Esophagus (tissue), 2 donors: ENCODE measurements around the gene KHDC1L. TPM values are rescaled to one million over a fixed set of nuclear protein-coding genes. Genes with fewer than 3 reads are reported as not detected.
"Not testable (repeated sequence)": the region's sequence is repeated elsewhere in the genome, so short reads cannot be mapped to it uniquely, and the experiment has no call there.

Experiments
- H3K27ac ChIP-seq, 2 donors: one replicate each; pipeline ENCODE4 v1.5.1; 2013; ENCODE audit warnings: low read depth in 2 of 2, mild to moderate bottlenecking in 2 of 2, inconsistent platforms in 1 of 2, low read length in 1 of 2, moderate library complexity in 1 of 2
- H3K27me3 ChIP-seq, 2 donors: one replicate each; pipeline ENCODE4 v1.6.1; 2013; ENCODE audit warnings: low read length in 2 of 2, control low read depth in 1 of 2, mild to moderate bottlenecking in 1 of 2; ENCODE audit not compliant: insufficient read depth in 2 of 2, control insufficient read depth in 1 of 2
- H3K36me3 ChIP-seq, 2 donors: one replicate each; pipeline ENCODE4 v1.6.1; 2013; ENCODE audit warnings: low read length in 1 of 2; ENCODE audit not compliant: control insufficient read depth in 2 of 2, insufficient read depth in 2 of 2
- H3K4me1 ChIP-seq, 2 donors: one replicate each; pipeline ENCODE4 v1.6.1; 2013; ENCODE audit warnings: low read length in 1 of 2; ENCODE audit not compliant: control insufficient read depth in 2 of 2, insufficient read depth in 2 of 2
- H3K4me3 ChIP-seq, 2 donors: one replicate each; pipeline ENCODE4 v1.5.1; 2013; ENCODE audit warnings: low read length in 2 of 2, mild to moderate bottlenecking in 2 of 2, low read depth in 1 of 2, moderate library complexity in 1 of 2
- H3K9me3 ChIP-seq, 2 donors: one replicate each; pipeline ENCODE4 v1.6.1; 2013; ENCODE audit warnings: mild to moderate bottlenecking in 2 of 2, low read depth in 1 of 2, low read length in 1 of 2, moderate library complexity in 1 of 2; ENCODE audit not compliant: control insufficient read depth in 2 of 2, insufficient read depth in 1 of 2
- WGBS, 2 donors: extraction: QIAGEN DNeasy Blood & Tissue Kit; methylation state at CpG; one replicate each; pipeline ENCODE4 v1.1.7; 2013; 5-methylcytosine and 5-hydroxymethylcytosine counted together
- polyA plus RNA-seq, 2 donors: library from polyadenylated mRNA; stranded (reverse); fragments of 200-250 nt; gene quantifications; one replicate each; pipeline ENCODE4 v1.2.3, GENCODE V29; 2013
- donor health status: healthy with polysubstance abuse.
- donor health status: Bipolar disorder and iron deficiency.

The KHDC1L gene
- polyA plus RNA-seq, 2 donors, result 0.22 TPM; not detected in 1

DNA sequence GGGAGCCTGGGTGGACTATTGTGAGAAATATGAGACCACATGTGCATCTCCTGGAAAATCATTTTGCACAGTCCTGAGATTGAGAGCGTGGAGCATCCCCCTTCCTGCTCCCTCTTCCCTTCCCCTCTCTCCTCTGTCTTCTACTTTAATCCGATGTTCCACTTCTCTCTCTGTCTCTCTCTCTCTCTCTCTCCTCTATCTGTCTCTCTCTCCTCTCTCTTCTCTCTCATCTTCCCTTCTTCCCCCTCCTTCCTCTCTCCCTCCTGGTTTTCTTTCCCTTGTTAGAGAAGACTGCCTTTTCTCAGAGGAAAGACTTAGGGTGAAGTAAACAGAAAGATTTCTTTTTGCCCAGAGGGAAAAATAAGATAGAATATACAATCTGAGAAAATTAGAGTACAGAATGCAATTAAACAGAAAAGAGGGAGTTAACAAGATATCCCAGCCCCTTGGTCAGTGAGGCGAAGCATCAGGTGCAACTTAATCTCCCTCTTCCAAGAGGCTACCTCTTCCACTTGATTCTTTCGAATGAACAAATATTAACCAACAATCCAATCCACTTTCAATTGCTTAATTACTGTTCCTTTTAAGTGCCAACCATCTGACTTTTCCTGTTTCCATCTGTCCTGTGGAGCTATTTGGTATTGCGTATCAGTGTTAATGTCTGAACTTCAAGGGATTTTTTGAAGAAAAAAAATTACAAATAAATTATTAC is 23.1 kb upstream of the KHDC1L start:
- 68 to 76% methylated on average over 5 of the region's 5 CpGs for WGBS, 2 donors
- no peak overlapping the region for H3K4me3 ChIP-seq
- H3K4me1 ChIP-seq, result no peaks in the 10 kb centered on the region
- H3K9me3 ChIP-seq, result no peaks in the 10 kb centered on the region
- H3K27ac ChIP-seq, result no peak overlapping the region
- no peaks in the 10 kb centered on the region for H3K27me3 ChIP-seq
- H3K36me3 ChIP-seq, result no peaks in the 10 kb centered on the region

DNA sequence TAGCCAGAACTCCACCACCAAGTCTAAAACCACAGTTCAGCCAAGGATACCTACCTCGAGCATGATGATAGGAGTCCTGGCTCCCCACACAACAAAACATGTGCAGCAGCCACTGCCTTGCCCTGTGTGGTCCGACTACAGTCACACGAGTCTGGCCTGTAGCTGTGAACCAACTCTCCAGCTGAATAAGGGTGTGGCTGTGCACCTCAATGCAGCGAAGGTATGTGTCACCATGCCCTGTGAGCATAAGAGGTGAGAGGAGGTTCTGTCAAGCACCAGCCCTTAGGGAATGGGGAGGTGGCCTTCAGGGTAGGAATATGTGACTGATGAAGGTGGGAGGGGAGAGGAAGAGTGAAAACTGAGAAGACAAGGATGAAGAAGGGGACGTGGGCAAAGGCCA is 16.7 kb upstream of the KHDC1L start:
- WGBS, 2 donors, result 80 to 81% methylated on average over 5 of the region's 5 CpGs
- H3K36me3 ChIP-seq, result no peaks in the 10 kb centered on the region
- H3K4me1 ChIP-seq, result no peaks in the 10 kb centered on the region
- no peaks in the 10 kb centered on the region for H3K9me3 ChIP-seq
- H3K4me3 ChIP-seq, result no peak overlapping the region
- H3K27me3 ChIP-seq, result no peaks in the 10 kb centered on the region
- no peak overlapping the region for H3K27ac ChIP-seq

DNA sequence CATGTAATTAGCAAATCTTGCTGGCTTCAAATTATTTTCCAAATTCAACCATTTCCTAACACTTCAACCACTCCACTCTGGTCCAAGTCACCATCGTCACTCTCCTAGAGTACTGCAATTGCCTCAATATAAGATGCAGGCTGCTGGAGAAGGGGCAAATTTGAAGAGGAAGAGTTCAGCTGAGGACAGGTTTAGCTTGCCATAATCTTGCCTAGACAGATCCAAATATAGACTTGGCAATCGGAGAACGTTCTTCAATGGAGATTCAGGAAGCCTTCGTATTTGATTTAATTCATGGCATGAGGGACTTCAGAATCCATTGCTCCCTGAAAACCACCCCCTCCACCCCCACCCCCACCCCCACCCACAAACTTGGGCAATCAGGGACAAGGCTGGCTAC is 15.4 kb upstream of the KHDC1L start:
- Histone ChIP-seq H3K36me3 (no peaks in the 10 kb centered on the region), H3K4me3 (no peak overlapping the region), H3K27ac (no peak overlapping the region), H3K27me3 (no peaks in the 10 kb centered on the region), H3K9me3 (no peaks in the 10 kb centered on the region), H3K4me1 (no peaks in the 10 kb centered on the region)
- 40 to 65% methylated on average over 4 of the region's 4 CpGs for WGBS, 2 donors

DNA sequence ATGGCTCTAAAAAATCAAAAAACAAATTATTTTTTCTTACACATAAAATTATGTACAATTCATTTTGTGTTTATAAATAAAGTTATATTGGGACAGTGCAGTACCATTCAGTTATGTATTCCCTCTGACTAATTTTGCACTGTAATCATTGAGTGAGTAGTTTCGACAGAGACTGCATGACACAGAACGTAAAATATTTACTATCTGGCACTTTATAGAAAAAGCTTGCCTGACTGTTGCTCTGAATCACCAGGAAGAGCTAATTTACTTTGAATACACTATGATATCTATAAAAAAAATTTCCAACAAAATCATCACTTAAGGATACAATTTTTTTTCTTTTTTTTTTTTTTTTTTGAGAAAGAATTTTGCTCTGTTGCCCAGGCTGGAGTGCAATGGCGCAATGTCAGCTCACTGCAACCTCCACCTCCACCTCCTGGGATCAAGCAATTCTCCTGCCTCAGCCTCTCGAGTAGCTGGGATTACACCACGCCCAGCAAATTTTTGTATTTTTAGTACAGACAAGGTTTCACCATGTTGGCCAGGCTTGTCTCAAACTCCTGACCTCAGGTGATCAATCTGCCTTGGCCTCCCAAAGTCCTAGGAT is 11.0 kb upstream of the KHDC1L start:
- Histone ChIP-seq H3K4me3 (no peak overlapping the region), H3K27me3 (no peaks in the 10 kb centered on the region), H3K36me3 (no peaks in the 10 kb centered on the region), H3K9me3 (no peaks in the 10 kb centered on the region), H3K27ac (no peak overlapping the region), H3K4me1 (no peaks in the 10 kb centered on the region)
- WGBS, 2 donors, result 78 to 87% methylated on average over 5 of the region's 5 CpGs

DNA sequence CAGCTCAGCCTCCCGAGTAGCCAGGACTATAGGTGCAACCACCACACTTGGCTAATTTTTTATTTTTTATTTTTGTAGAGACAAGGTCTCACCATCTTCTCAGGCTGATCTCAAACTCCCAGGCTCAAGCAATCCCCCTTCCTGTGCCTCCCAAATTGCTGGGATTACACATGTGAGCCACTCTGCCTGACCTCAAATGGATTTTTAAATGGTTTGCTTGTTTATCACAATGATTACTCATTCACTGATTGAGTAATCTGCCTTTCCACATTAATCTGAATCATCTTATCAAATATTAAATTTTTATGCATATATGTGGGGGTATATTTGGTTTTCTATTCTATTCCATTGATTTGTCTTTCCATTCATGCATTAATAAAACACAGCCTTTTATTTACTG is 9.4 kb upstream of the KHDC1L start:
- no peaks in the 10 kb centered on the region for H3K9me3 ChIP-seq
- WGBS, 2 donors, result 92 to 93% methylated on average over 1 of the region's 1 CpG
- no peaks in the 10 kb centered on the region for H3K4me1 ChIP-seq
- H3K4me3 ChIP-seq, result no peak overlapping the region
- no peaks in the 10 kb centered on the region for H3K27me3 ChIP-seq
- H3K27ac ChIP-seq, result no peak overlapping the region
- no peaks in the 10 kb centered on the region for H3K36me3 ChIP-seq

DNA sequence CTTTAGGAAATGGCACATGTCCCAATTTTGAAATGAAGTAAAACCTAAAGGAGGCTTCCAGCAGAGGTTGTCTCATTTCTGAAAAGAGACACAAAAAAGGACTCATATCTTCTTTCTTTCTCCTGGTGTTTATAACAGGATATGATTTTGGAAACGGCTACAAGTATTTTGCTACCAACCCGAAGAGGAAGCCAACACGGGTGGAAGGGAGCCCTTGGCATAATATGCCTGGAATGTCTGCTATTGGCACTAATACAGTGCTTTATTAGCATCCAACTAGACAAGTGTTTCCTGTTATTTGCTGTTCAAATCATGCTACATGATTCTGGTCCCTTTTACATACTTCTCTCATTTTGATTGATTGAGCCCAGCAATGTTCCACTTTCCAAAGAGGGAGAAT is 8.7 kb upstream of the KHDC1L start:
- H3K27ac ChIP-seq, H3K4me3 ChIP-seq, H3K4me1 ChIP-seq, H3K36me3 ChIP-seq, H3K9me3 ChIP-seq, H3K27me3 ChIP-seq: not testable (repeated sequence)
- WGBS, 2 donors, result 27 to 64% methylated on average over 3 of the region's 3 CpGs

DNA sequence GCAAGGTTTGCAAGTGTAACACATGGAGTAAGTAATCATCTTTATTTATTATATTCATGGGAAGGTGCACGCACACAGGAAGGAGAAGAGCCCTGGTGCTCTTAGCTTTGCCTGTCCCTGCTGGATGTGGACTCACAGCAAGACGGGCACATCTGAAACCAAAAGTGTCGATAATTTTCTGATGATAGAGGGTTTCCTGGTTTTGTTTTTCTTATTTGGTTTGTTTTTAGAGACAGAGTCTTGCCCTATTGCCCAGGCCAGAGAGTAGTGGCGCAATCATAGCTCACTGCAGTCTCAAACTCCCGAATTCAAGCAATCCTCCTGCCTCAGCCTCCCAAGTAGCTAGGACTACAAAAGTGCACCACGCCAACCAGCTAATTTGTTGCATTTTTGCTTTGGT is 7.8 kb upstream of the KHDC1L start:
- 86 to 91% methylated on average over 6 of the region's 6 CpGs for WGBS, 2 donors
- no peaks in the 10 kb centered on the region for H3K4me1 ChIP-seq

DNA sequence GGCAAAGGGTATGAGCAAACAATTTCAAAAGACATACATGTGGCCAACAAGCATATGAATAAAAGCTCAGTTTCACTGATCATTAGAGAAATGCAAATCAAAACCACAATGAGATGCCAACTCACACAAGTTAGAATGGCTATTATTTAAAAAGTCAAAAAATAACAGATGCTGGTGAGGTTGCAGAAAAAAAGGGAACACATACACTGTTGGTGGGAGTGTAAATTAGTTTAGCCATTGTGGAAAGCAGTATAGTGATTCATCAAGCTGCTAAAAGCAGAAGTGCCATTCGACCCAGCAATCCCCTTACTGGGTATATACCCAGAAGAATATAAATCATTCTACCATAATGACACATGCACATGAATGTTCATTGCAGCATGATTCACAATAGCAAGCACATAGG is 6.7 kb upstream of the KHDC1L start:
- Histone ChIP-seq H3K9me3 (no peaks in the 10 kb centered on the region), H3K4me3 (no peak overlapping the region), H3K36me3 (no peaks in the 10 kb centered on the region), H3K27ac (no peak overlapping the region), H3K27me3 (no peaks in the 10 kb centered on the region), H3K4me1 (no peaks in the 10 kb centered on the region)
- WGBS, 2 donors, result 53 to 64% methylated on average over 1 of the region's 1 CpG

More for the DNA sequence above, 7.8 kb upstream of the KHDC1L start:
- Histone ChIP-seq H3K27me3 (no peaks in the 10 kb centered on the region), H3K27ac (no peak overlapping the region), H3K4me3 (no peak overlapping the region), H3K36me3 (no peaks in the 10 kb centered on the region), H3K9me3 (no peaks in the 10 kb centered on the region)

DNA sequence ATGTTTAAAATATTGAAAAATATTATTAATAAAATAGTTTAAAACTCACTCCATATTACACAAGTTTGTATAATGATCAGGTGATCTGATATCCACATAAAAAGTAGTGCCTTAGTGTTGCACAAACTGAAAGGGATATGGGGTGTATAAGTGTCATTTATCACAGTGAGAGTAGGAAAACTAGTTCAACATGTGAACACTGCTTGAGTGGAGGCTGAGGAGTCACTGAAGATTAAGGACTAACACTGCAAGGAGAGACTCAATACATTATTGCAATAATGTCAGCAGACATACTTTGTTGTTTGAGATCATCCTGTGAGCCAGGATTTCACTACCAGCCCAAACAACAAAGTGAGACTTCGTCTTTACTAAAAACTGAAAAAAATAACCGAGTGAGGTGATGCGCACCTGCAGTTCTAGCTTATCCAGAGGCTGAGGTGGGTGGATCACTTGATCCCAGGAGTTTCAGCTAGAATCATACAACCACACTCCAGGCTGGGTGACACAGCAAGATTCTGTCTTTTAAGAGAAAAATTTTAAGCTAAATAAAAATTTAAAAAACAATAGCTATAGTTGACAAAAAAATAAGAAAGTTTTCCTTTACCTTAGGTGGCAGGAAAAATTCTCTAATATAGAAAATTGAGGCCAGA is 2.4 kb upstream of the KHDC1L start:
- Histone ChIP-seq H3K9me3 (no peaks in the 10 kb centered on the region), H3K27ac (no peak overlapping the region), H3K36me3 (no peaks in the 10 kb centered on the region), H3K4me3 (no peak overlapping the region), H3K4me1 (no peaks in the 10 kb centered on the region), H3K27me3 (no peaks in the 10 kb centered on the region)
- WGBS, 2 donors, result 84 to 94% methylated on average over 3 of the region's 3 CpGs

DNA sequence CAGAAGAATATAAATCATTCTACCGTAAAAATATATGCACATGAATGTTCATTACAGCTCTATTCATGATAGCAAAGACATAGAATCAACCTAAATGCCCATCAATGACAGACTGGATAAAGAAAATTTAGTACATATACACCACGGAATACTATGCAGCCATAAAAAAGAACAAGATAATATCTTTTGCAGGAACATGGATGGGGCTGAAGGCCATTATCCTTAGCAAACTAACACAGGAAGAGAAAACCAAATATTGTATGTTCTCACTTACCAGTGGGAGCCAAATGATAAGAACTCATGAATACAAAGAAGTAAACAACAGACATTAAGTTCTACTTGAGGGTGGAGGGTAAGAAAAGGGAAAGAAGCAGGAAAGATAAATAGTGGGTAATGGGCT is 8.4 kb downstream of the KHDC1L start:
- Histone ChIP-seq H3K9me3 (peaks cover 0 to 2% of the 10 kb centered on the region in 2 donors), H3K36me3 (no peaks in the 10 kb centered on the region), H3K4me3 (no peak overlapping the region), H3K27me3 (no peaks in the 10 kb centered on the region), H3K27ac (no peak overlapping the region), H3K4me1 (no peaks in the 10 kb centered on the region)
- 94 to 95% methylated on average over 2 of the region's 2 CpGs for WGBS, 2 donors
